HepG2 (cell line): ENCODE data around the gene N4BP2. TPM values are rescaled to one million over a fixed set of nuclear protein-coding genes. Genes with fewer than 3 reads are reported as not detected.

Source experiments
- BRCA1 ChIP-seq: sonication (generic); formaldehyde crosslinking; IDR thresholded peaks from 2 replicates; pipeline ENCODE4 v1.4.0; 2020; ENCODE audit warnings: missing genetic modification reagents
- CEBPG ChIP-seq: IDR thresholded peaks from 2 replicates; pipeline ENCODE4 v1.6.1; 2016
- REXO4 ChIP-seq: sonication (generic); formaldehyde crosslinking; IDR thresholded peaks from 2 replicates; pipeline ENCODE4 v1.8.0; 2022; ENCODE audit warnings: missing genetic modification reagents, mild to moderate bottlenecking, borderline replicate concordance
- SKI ChIP-seq: fragments of 450-650 bp; IDR thresholded peaks from one replicate; pipeline ENCODE4 v1.6.1; 2018; ENCODE audit warnings: mild to moderate bottlenecking; ENCODE audit not compliant: partially characterized antibody
- TBX2 ChIP-seq: sonication (generic); formaldehyde crosslinking; IDR thresholded peaks from 2 replicates; pipeline ENCODE4 v1.5.0; 2020; ENCODE audit warnings: missing genetic modification reagents, mild to moderate bottlenecking, borderline replicate concordance
- ZFP62 ChIP-seq: sonication (generic); formaldehyde crosslinking; IDR thresholded peaks from 2 replicates; pipeline ENCODE4 v1.4.0; 2020; ENCODE audit warnings: missing genetic modification reagents
- ZNF343 ChIP-seq: sonication (generic); formaldehyde crosslinking; IDR thresholded peaks from 2 replicates; pipeline ENCODE4 v1.4.0; 2020; ENCODE audit warnings: mild to moderate bottlenecking, missing genetic modification reagents
- ZNF564 ChIP-seq: sonication (generic); formaldehyde crosslinking; IDR thresholded peaks from 2 replicates; pipeline ENCODE4 v1.8.1; 2023; ENCODE audit warnings: mild to moderate bottlenecking, missing genetic modification reagents
- ZNF567 ChIP-seq: sonication (generic); formaldehyde crosslinking; IDR thresholded peaks from 2 replicates; pipeline ENCODE4 v1.8.1; 2023; ENCODE audit warnings: mild to moderate bottlenecking, missing genetic modification reagents, borderline replicate concordance
- ZNF569 ChIP-seq: sonication (generic); formaldehyde crosslinking; IDR thresholded peaks from 2 replicates; pipeline ENCODE4 v1.5.0; 2020; ENCODE audit warnings: mild to moderate bottlenecking, missing genetic modification reagents, moderate library complexity, borderline replicate concordance
- ZNF7 ChIP-seq: IDR thresholded peaks from 2 replicates; pipeline ENCODE4 v1.6.1; 2016; ENCODE audit warnings: missing biosample characterization, missing genetic modification reagents
- polyA plus RNA-seq, 8 experiments: library from polyadenylated mRNA; depleted of rRNA in 3 of 8; stranded (reverse) in 7 of 8; unstranded in 1 of 8; fragments of >200 nt; fragmentation: Illumina TruSeq in 4 of 8; extraction: Trizol in 4 of 8; gene quantifications; 2 replicates each; pipeline versions ENCODE4 v1.2.1 to v1.2.3, GENCODE V29; 2011 to 2016; ENCODE audit warnings: low read depth in 4 of 8, missing spikeins in 1 of 8, mixed read lengths in 1 of 8; ENCODE audit not compliant: insufficient read depth in 1 of 8
- total RNA-seq, 5 experiments: library from RNA; depleted of rRNA; stranded (reverse); fragments of >200 nt; fragmentation: Illumina TruSeq; extraction: Trizol; gene quantifications; 2 replicates each; pipeline ENCODE4 v1.2.3, GENCODE V29; 2016; ENCODE audit warnings: low read depth in 1 of 5
- TF ChIP-seq, protein P1 (sequence below): sonication (generic); formaldehyde crosslinking; IDR thresholded peaks from 2 replicates; pipeline ENCODE4 v1.5.0; 2020; ENCODE audit warnings: mild to moderate bottlenecking, missing genetic modification reagents
- TF ChIP-seq, protein P2 (sequence below): sonication (generic); formaldehyde crosslinking; IDR thresholded peaks from 2 replicates; pipeline ENCODE4 v1.4.0; 2020; ENCODE audit warnings: mild to moderate bottlenecking, missing genetic modification reagents
- TF ChIP-seq, protein P3 (sequence below): sonication (generic); formaldehyde crosslinking; IDR thresholded peaks from 2 replicates; pipeline ENCODE4 v1.4.0; 2020; ENCODE audit warnings: missing genetic modification reagents, mild to moderate bottlenecking, borderline replicate concordance
- TF ChIP-seq, protein P4 (sequence below): sonication (generic); formaldehyde crosslinking; IDR thresholded peaks from 2 replicates; pipeline ENCODE4 v1.4.0; 2020; ENCODE audit warnings: missing genetic modification reagents

Gene N4BP2
- total and polyA plus RNA-seq, 2 of the 13 experiments (the other 11 are each of a cell fraction or from before 2014, with no cell fraction given) = 5.6 to 12.9 TPM

DNA sequence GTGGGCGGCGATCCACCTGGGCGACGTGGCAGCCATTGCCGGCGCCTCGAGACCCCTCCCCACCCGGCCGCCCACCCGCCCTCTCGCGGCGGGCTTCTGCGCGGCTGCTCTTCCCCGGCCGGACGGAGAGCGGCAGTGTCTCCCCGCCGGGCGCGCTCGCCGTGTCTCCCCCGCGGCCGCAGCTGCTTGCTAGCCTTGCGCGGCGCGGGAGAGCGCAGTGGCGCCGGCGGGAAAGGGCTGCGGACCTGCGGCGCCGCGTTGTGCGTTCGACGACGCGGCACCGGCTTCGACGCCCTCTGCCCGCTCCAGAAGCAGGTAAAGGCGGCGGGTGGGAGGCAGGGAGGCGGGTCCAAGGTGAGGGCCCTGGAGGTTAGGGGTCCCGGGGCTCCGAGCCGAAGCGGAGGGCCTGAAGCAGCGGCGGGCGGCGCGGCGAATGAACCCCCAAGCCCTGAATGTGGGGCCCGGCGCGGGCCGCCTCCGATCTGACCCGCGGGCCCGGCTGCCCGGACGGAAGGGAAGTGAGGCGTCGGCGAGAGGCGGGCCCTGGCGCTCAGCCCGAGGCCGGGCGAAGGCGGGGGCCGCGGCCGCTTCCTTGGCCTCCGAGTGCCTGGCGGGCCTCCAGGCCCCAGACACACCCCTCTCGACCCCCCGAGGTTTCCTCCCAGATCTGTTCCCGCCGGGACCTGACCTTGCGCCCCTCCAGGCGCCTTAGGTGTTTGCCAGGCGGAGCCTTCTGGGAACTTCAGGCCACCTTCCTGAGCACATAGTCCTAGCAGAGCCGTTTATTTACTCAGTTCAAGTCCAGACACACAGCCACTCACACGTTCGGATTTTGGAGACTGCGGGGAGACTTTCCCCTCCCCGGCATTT, at the start of gene N4BP2 (continued):
- TF ChIP-seq REXO4 (CRISPR knock-in tag) (peak; percentile 33; the same call in 1 of the 2 replicates), SKI (no peak), ZNF564 (CRISPR knock-in tag) (peak; percentile 91; the same call in 1 of the 2 replicates), CEBPG (CRISPR knock-in tag) (peak; percentile 9; the same call in 1 of the 2 replicates), ZFP62 (CRISPR knock-in tag) (no peak), BRCA1 (CRISPR knock-in tag) (peak; percentile 26; the same call in 1 of the 2 replicates), ZNF567 (CRISPR knock-in tag) (peak; percentile 70; the same call in 1 of the 2 replicates), TBX2 (CRISPR knock-in tag) (peak; percentile 90), ZNF569 (CRISPR knock-in tag) (no peak), ZNF343 (CRISPR knock-in tag) (peak; percentile 71; the same call in 1 of the 2 replicates), ZNF7 (CRISPR knock-in tag) (no peak)
- TF ChIP-seq, protein P1, sequence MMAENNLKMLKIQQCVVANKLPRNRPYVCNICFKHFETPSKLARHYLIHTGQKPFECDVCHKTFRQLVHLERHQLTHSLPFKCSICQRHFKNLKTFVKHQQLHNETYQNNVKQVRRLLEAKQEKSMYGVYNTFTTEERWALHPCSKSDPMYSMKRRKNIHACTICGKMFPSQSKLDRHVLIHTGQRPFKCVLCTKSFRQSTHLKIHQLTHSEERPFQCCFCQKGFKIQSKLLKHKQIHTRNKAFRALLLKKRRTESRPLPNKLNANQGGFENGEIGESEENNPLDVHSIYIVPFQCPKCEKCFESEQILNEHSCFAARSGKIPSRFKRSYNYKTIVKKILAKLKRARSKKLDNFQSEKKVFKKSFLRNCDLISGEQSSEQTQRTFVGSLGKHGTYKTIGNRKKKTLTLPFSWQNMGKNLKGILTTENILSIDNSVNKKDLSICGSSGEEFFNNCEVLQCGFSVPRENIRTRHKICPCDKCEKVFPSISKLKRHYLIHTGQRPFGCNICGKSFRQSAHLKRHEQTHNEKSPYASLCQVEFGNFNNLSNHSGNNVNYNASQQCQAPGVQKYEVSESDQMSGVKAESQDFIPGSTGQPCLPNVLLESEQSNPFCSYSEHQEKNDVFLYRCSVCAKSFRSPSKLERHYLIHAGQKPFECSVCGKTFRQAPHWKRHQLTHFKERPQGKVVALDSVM (CRISPR knock-in tag) = peak; percentile 64
- TF ChIP-seq, protein P2, sequence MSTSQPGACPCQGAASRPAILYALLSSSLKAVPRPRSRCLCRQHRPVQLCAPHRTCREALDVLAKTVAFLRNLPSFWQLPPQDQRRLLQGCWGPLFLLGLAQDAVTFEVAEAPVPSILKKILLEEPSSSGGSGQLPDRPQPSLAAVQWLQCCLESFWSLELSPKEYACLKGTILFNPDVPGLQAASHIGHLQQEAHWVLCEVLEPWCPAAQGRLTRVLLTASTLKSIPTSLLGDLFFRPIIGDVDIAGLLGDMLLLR (CRISPR knock-in tag) = peak; percentile 95
- TF ChIP-seq, protein P3, sequence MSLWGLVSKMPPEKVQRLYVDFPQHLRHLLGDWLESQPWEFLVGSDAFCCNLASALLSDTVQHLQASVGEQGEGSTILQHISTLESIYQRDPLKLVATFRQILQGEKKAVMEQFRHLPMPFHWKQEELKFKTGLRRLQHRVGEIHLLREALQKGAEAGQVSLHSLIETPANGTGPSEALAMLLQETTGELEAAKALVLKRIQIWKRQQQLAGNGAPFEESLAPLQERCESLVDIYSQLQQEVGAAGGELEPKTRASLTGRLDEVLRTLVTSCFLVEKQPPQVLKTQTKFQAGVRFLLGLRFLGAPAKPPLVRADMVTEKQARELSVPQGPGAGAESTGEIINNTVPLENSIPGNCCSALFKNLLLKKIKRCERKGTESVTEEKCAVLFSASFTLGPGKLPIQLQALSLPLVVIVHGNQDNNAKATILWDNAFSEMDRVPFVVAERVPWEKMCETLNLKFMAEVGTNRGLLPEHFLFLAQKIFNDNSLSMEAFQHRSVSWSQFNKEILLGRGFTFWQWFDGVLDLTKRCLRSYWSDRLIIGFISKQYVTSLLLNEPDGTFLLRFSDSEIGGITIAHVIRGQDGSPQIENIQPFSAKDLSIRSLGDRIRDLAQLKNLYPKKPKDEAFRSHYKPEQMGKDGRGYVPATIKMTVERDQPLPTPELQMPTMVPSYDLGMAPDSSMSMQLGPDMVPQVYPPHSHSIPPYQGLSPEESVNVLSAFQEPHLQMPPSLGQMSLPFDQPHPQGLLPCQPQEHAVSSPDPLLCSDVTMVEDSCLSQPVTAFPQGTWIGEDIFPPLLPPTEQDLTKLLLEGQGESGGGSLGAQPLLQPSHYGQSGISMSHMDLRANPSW (CRISPR knock-in tag) = 0 out of 2 replicates have a peak, but pooled peaks have one; percentile 21
- TF ChIP-seq, protein P4, sequence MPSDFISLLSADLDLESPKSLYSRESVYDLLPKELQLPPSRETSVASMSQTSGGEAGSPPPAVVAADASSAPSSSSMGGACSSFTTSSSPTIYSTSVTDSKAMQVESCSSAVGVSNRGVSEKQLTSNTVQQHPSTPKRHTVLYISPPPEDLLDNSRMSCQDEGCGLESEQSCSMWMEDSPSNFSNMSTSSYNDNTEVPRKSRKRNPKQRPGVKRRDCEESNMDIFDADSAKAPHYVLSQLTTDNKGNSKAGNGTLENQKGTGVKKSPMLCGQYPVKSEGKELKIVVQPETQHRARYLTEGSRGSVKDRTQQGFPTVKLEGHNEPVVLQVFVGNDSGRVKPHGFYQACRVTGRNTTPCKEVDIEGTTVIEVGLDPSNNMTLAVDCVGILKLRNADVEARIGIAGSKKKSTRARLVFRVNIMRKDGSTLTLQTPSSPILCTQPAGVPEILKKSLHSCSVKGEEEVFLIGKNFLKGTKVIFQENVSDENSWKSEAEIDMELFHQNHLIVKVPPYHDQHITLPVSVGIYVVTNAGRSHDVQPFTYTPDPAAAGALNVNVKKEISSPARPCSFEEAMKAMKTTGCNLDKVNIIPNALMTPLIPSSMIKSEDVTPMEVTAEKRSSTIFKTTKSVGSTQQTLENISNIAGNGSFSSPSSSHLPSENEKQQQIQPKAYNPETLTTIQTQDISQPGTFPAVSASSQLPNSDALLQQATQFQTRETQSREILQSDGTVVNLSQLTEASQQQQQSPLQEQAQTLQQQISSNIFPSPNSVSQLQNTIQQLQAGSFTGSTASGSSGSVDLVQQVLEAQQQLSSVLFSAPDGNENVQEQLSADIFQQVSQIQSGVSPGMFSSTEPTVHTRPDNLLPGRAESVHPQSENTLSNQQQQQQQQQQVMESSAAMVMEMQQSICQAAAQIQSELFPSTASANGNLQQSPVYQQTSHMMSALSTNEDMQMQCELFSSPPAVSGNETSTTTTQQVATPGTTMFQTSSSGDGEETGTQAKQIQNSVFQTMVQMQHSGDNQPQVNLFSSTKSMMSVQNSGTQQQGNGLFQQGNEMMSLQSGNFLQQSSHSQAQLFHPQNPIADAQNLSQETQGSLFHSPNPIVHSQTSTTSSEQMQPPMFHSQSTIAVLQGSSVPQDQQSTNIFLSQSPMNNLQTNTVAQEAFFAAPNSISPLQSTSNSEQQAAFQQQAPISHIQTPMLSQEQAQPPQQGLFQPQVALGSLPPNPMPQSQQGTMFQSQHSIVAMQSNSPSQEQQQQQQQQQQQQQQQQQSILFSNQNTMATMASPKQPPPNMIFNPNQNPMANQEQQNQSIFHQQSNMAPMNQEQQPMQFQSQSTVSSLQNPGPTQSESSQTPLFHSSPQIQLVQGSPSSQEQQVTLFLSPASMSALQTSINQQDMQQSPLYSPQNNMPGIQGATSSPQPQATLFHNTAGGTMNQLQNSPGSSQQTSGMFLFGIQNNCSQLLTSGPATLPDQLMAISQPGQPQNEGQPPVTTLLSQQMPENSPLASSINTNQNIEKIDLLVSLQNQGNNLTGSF (CRISPR knock-in tag) = peak; percentile 88
